Fibroblast of mammary gland (primary cell): ENCODE measurements around the gene ADK.
A peak's percentile ranks its signal among the peaks of the same experiment; 100 is the strongest.

ENCODE experiments used
- DNase-seq: peaks from one replicate; pipeline ENCODE4 v3.0.0-alpha.2; 2010; ENCODE audit warnings: low read depth
- H3K4me3 ChIP-seq: 2 replicates; pipeline ENCODE4 v1.5.1; 2011; ENCODE audit warnings: low read depth, mild to moderate bottlenecking, low read length, moderate library complexity; ENCODE audit not compliant: control insufficient read depth
- CTCF ChIP-seq: conservative IDR thresholded peaks from 2 replicates; pipeline ENCODE4 v1.5.1; 2011; ENCODE audit warnings: low read depth, low read length, inconsistent platforms; ENCODE audit not compliant: control insufficient read depth, insufficient read depth

The ADK gene

GRCh38 chr10:74730246-74730645 lies 579.2 kb downstream of the ADK start:
- DNase-seq: no peak
- no peak overlapping the region for H3K4me3 ChIP-seq
- no peak for TF ChIP-seq CTCF

- H3K4me3 ChIP-seq: no peak overlapping the region
- no peak for TF ChIP-seq CTCF
- DNase-seq: no peak
Observed at GRCh38 chr10:74733612-74734011, 582.6 kb downstream of the ADK start.

DNA sequence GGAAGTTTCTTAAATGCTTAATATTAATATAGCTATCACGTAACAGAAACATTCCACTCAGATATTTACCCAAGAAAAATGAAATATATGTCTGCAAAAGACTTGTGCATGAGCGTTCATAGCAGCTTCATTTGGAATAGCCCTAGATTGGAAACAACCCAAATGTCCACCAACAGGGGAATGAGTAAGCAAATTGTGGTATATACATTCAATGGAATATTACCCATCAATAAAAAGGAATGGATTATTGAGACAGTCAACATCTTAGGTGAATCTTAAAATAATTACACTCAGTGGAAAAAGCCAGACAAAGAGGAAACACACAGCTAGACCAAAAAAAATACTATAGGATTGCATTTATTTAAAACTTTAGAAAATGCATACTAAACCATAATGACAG lies 585.0 kb downstream of the ADK start:
- no peak for DNase-seq
- no peak for TF ChIP-seq CTCF
- no peak overlapping the region for H3K4me3 ChIP-seq

GRCh38 chr10:74738052-74738451 lies 587.0 kb downstream of the ADK start:
- peak; percentile 18 for DNase-seq
- no peak for TF ChIP-seq CTCF
- H3K4me3 ChIP-seq: no peak overlapping the region

GRCh38 chr10:74738542-74738941 lies 587.5 kb downstream of the ADK start:
- no peak for DNase-seq
- no peak for TF ChIP-seq CTCF
- H3K4me3 ChIP-seq: no peak overlapping the region

GRCh38 chr10:74738985-74739567 lies 588.1 kb downstream of the ADK start:
- H3K4me3 ChIP-seq: no peak overlapping the region
- peak; percentile 40 for TF ChIP-seq CTCF
- DNase-seq: peak; percentile 21

- H3K4me3 ChIP-seq: no peak overlapping the region
- DNase-seq: no peak
- no peak for TF ChIP-seq CTCF
Observed at GRCh38 chr10:74743401-74743800, 592.4 kb downstream of the ADK start.
